Peyer's patch (tissue), 4 donors: Measurements from ENCODE around the gene COLEC12.

Source experiments
- POLR2A ChIP-seq, 2 donors: fragments of 450-650 bp; IDR thresholded peaks; one replicate each; pipeline ENCODE4 v1.5.1; 2017; ENCODE audit warnings: antibody characterized with exemption in 2 of 2, mild to moderate bottlenecking in 2 of 2, moderate library complexity in 2 of 2
- TF ChIP-seq, protein P1 (sequence below), 6 experiments: fragments of 450-650 bp in 4 of 6; fragments of 200-600 bp in 2 of 6; sonication (generic) in 1 of 6; IDR thresholded peaks; one replicate each; pipeline ENCODE4 v1.5.1; 2017 to 2019; ENCODE audit warnings: antibody characterized with exemption in 6 of 6, mild to moderate bottlenecking in 3 of 6, moderate library complexity in 1 of 6

GRCh38 chr18:326846-327245 lies 173.7 kb downstream of the COLEC12 start:
- TF ChIP-seq, protein P1, sequence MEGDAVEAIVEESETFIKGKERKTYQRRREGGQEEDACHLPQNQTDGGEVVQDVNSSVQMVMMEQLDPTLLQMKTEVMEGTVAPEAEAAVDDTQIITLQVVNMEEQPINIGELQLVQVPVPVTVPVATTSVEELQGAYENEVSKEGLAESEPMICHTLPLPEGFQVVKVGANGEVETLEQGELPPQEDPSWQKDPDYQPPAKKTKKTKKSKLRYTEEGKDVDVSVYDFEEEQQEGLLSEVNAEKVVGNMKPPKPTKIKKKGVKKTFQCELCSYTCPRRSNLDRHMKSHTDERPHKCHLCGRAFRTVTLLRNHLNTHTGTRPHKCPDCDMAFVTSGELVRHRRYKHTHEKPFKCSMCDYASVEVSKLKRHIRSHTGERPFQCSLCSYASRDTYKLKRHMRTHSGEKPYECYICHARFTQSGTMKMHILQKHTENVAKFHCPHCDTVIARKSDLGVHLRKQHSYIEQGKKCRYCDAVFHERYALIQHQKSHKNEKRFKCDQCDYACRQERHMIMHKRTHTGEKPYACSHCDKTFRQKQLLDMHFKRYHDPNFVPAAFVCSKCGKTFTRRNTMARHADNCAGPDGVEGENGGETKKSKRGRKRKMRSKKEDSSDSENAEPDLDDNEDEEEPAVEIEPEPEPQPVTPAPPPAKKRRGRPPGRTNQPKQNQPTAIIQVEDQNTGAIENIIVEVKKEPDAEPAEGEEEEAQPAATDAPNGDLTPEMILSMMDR (IDR thresholded peaks at IDR 0.05): no peak
- no peak for TF ChIP-seq POLR2A (IDR thresholded peaks at IDR 0.05)
